ENCODE measurements around the gene PRSS38. TPM values are rescaled to one million over a fixed set of nuclear protein-coding genes. Genes with fewer than 3 reads are reported as not detected.

The PRSS38 gene
- total RNA-seq, 1 donor from 2014 or later, result not detected

GRCh38 chr1:227884370-227885134, 69.1 kb downstream of the PRSS38 start:
- H3K27me3 ChIP-seq (ENCODE audit: control insufficient read depth in 3 of 3, insufficient read depth in 3 of 3, low read length in 3 of 3), result peaks cover 0 to 10% (median 5%) of the 10 kb centered on the region in 3 donors
- no peaks in the 10 kb centered on the region for H3K9me3 ChIP-seq (ENCODE audit: control insufficient read depth in 3 of 3, low read length in 3 of 3)
- no peaks in the 10 kb centered on the region for H3K36me3 ChIP-seq (ENCODE audit: control insufficient read depth in 3 of 3, insufficient read depth in 3 of 3, low read length in 3 of 3)
- H3K9ac ChIP-seq (ENCODE audit: low read depth in 1 of 3, low read length in 3 of 3), result no peak overlapping the region
- peaks cover 8 to 11% (median 11%) of the 10 kb centered on the region in 3 donors for H3K4me1 ChIP-seq (ENCODE audit: control insufficient read depth in 3 of 3, insufficient read depth in 3 of 3, low read length in 3 of 3)
- no peak overlapping the region for H3K4me3 ChIP-seq (ENCODE audit: low read length in 3 of 3)
- no peak overlapping the region for H3K27ac ChIP-seq (ENCODE audit: low read depth, low read length)

GRCh38 chr1:227885135-227885647, 69.7 kb downstream of the PRSS38 start:
- peaks cover 8 to 11% (median 11%) of the 10 kb centered on the region in 3 donors for H3K4me1 ChIP-seq (ENCODE audit: control insufficient read depth in 3 of 3, insufficient read depth in 3 of 3, low read length in 3 of 3)
- no peak overlapping the region for H3K4me3 ChIP-seq (ENCODE audit: low read length in 3 of 3)
- no peak overlapping the region for H3K9ac ChIP-seq (ENCODE audit: low read depth in 1 of 3, low read length in 3 of 3)
- peaks cover 0 to 10% (median 5%) of the 10 kb centered on the region in 3 donors for H3K27me3 ChIP-seq (ENCODE audit: control insufficient read depth in 3 of 3, insufficient read depth in 3 of 3, low read length in 3 of 3)
- H3K9me3 ChIP-seq (ENCODE audit: control insufficient read depth in 3 of 3, low read length in 3 of 3), result no peaks in the 10 kb centered on the region
- H3K36me3 ChIP-seq (ENCODE audit: control insufficient read depth in 3 of 3, insufficient read depth in 3 of 3, low read length in 3 of 3), result no peaks in the 10 kb centered on the region
- H3K27ac ChIP-seq (ENCODE audit: low read depth, low read length), result no peak overlapping the region

GRCh38 chr1:227885648-227886502, 70.4 kb downstream of the PRSS38 start:
- no peaks in the 10 kb centered on the region for H3K36me3 ChIP-seq (ENCODE audit: control insufficient read depth in 3 of 3, insufficient read depth in 3 of 3, low read length in 3 of 3)
- no peak overlapping the region for H3K9ac ChIP-seq (ENCODE audit: low read depth in 1 of 3, low read length in 3 of 3)
- no peaks in the 10 kb centered on the region for H3K9me3 ChIP-seq (ENCODE audit: control insufficient read depth in 3 of 3, low read length in 3 of 3)
- H3K27ac ChIP-seq (ENCODE audit: low read depth, low read length), result peak overlapping the region; percentile 25
- H3K4me1 ChIP-seq (ENCODE audit: control insufficient read depth in 3 of 3, insufficient read depth in 3 of 3, low read length in 3 of 3), result peaks cover 8 to 11% (median 11%) of the 10 kb centered on the region in 3 donors
- peaks cover 0 to 10% (median 5%) of the 10 kb centered on the region in 3 donors for H3K27me3 ChIP-seq (ENCODE audit: control insufficient read depth in 3 of 3, insufficient read depth in 3 of 3, low read length in 3 of 3)
- H3K4me3 ChIP-seq (ENCODE audit: low read length in 3 of 3), result no peak overlapping the region

GRCh38 chr1:227886503-227886961, 71.1 kb downstream of the PRSS38 start:
- H3K27me3 ChIP-seq (ENCODE audit: control insufficient read depth in 3 of 3, insufficient read depth in 3 of 3, low read length in 3 of 3), result peaks cover 0 to 10% (median 5%) of the 10 kb centered on the region in 3 donors
- H3K4me1 ChIP-seq (ENCODE audit: control insufficient read depth in 3 of 3, insufficient read depth in 3 of 3, low read length in 3 of 3), result peaks cover 8 to 11% (median 11%) of the 10 kb centered on the region in 3 donors
- no peaks in the 10 kb centered on the region for H3K36me3 ChIP-seq (ENCODE audit: control insufficient read depth in 3 of 3, insufficient read depth in 3 of 3, low read length in 3 of 3)
- H3K9me3 ChIP-seq (ENCODE audit: control insufficient read depth in 3 of 3, low read length in 3 of 3), result no peaks in the 10 kb centered on the region
- H3K27ac ChIP-seq (ENCODE audit: low read depth, low read length), result peak overlapping the region; percentile 25
- H3K9ac ChIP-seq (ENCODE audit: low read depth in 1 of 3, low read length in 3 of 3), result no peak overlapping the region
- peak overlapping the region in 1 of 3 donors; percentile 35 for H3K4me3 ChIP-seq (ENCODE audit: low read length in 3 of 3)

- peak overlapping the region in 1 of 3 donors; percentile 32 for H3K9ac ChIP-seq (ENCODE audit: low read depth in 1 of 3, low read length in 3 of 3)
- no peaks in the 10 kb centered on the region for H3K9me3 ChIP-seq (ENCODE audit: control insufficient read depth in 3 of 3, low read length in 3 of 3)
- H3K4me3 ChIP-seq (ENCODE audit: low read length in 3 of 3), result peak overlapping the region; percentile 32 to 41 (median 38)
- H3K36me3 ChIP-seq (ENCODE audit: control insufficient read depth in 3 of 3, insufficient read depth in 3 of 3, low read length in 3 of 3), result no peaks in the 10 kb centered on the region
- H3K4me1 ChIP-seq (ENCODE audit: control insufficient read depth in 3 of 3, insufficient read depth in 3 of 3, low read length in 3 of 3), result peaks cover 8 to 11% (median 11%) of the 10 kb centered on the region in 3 donors
- peaks cover 0 to 10% (median 5%) of the 10 kb centered on the region in 3 donors for H3K27me3 ChIP-seq (ENCODE audit: control insufficient read depth in 3 of 3, insufficient read depth in 3 of 3, low read length in 3 of 3)
- peak overlapping the region; percentile 54 for H3K27ac ChIP-seq (ENCODE audit: low read depth, low read length)
Measured at GRCh38 chr1:227886993-227887696, 71.7 kb downstream of the PRSS38 start.

- Histone ChIP-seq H3K27ac (ENCODE audit: low read depth, low read length) (peak overlapping the region; percentile 54), H3K9ac (ENCODE audit: low read depth in 1 of 3, low read length in 3 of 3) (no peak overlapping the region), H3K9me3 (ENCODE audit: control insufficient read depth in 3 of 3, low read length in 3 of 3) (no peaks in the 10 kb centered on the region), H3K4me1 (ENCODE audit: control insufficient read depth in 3 of 3, insufficient read depth in 3 of 3, low read length in 3 of 3) (peaks cover 8 to 11% (median 11%) of the 10 kb centered on the region in 3 donors), H3K27me3 (ENCODE audit: control insufficient read depth in 3 of 3, insufficient read depth in 3 of 3, low read length in 3 of 3) (peaks cover 0 to 10% (median 5%) of the 10 kb centered on the region in 3 donors), H3K36me3 (ENCODE audit: control insufficient read depth in 3 of 3, insufficient read depth in 3 of 3, low read length in 3 of 3) (no peaks in the 10 kb centered on the region), H3K4me3 (ENCODE audit: low read length in 3 of 3) (peak overlapping the region in 1 of 3 donors; percentile 32)
Measured at GRCh38 chr1:227887697-227888403, 72.4 kb downstream of the PRSS38 start.

GRCh38 chr1:227888404-227889046, 73.0 kb downstream of the PRSS38 start:
- Histone ChIP-seq H3K27me3 (ENCODE audit: control insufficient read depth in 3 of 3, insufficient read depth in 3 of 3, low read length in 3 of 3) (peaks cover 0 to 10% (median 5%) of the 10 kb centered on the region in 3 donors), H3K4me1 (ENCODE audit: control insufficient read depth in 3 of 3, insufficient read depth in 3 of 3, low read length in 3 of 3) (peaks cover 8 to 11% (median 11%) of the 10 kb centered on the region in 3 donors), H3K36me3 (ENCODE audit: control insufficient read depth in 3 of 3, insufficient read depth in 3 of 3, low read length in 3 of 3) (no peaks in the 10 kb centered on the region), H3K27ac (ENCODE audit: low read depth, low read length) (no peak overlapping the region), H3K9ac (ENCODE audit: low read depth in 1 of 3, low read length in 3 of 3) (no peak overlapping the region), H3K4me3 (ENCODE audit: low read length in 3 of 3) (no peak overlapping the region), H3K9me3 (ENCODE audit: control insufficient read depth in 3 of 3, low read length in 3 of 3) (no peaks in the 10 kb centered on the region)

- H3K36me3 ChIP-seq (ENCODE audit: control insufficient read depth in 3 of 3, insufficient read depth in 3 of 3, low read length in 3 of 3), result no peaks in the 10 kb centered on the region
- H3K27ac ChIP-seq (ENCODE audit: low read depth, low read length), result no peak overlapping the region
- H3K9ac ChIP-seq (ENCODE audit: low read depth in 1 of 3, low read length in 3 of 3), result no peak overlapping the region
- H3K4me1 ChIP-seq (ENCODE audit: control insufficient read depth in 3 of 3, insufficient read depth in 3 of 3, low read length in 3 of 3), result peaks cover 8 to 11% (median 11%) of the 10 kb centered on the region in 3 donors
- H3K27me3 ChIP-seq (ENCODE audit: control insufficient read depth in 3 of 3, insufficient read depth in 3 of 3, low read length in 3 of 3), result peaks cover 0 to 10% (median 5%) of the 10 kb centered on the region in 3 donors
- H3K9me3 ChIP-seq (ENCODE audit: control insufficient read depth in 3 of 3, low read length in 3 of 3), result no peaks in the 10 kb centered on the region
- H3K4me3 ChIP-seq (ENCODE audit: low read length in 3 of 3), result no peak overlapping the region
Measured at GRCh38 chr1:227889047-227889862, 73.8 kb downstream of the PRSS38 start.
